Measurements from ENCODE around the gene RASGRP1. TPM values are rescaled to one million over a fixed set of nuclear protein-coding genes. Genes with fewer than 3 reads are reported as not detected.
A peak's percentile ranks its signal among the peaks of the same experiment; 100 is the strongest.

RASGRP1 gene
- total and polyA plus RNA-seq, 2 donors (not counting 1 experiment from before 2014, with no cell fraction given) = 17.7 to 24.7 TPM

- Mint-ChIP-seq H3K9me3 (ENCODE audit: insufficient read depth) (no peaks in the 10 kb centered on the region), H3K4me3 (no peak overlapping the region), H3K27me3 (peaks cover 39% of the 10 kb centered on the region), H3K4me1 (peaks cover 2% of the 10 kb centered on the region), H3K27ac (no peak overlapping the region)
- no peaks in the 10 kb centered on the region for H3K36me3 ChIP-seq (replicated peaks in 1 of 2; ENCODE audit: control extremely low read depth in 1 of 2, control insufficient read depth in 1 of 2, extremely low read depth in 1 of 2, insufficient read depth in 2 of 2, low read length in 1 of 2)
- H3K4me1 ChIP-seq (ENCODE audit: control insufficient read depth in 2 of 2, insufficient read depth in 2 of 2, low read length in 2 of 2) = peaks cover 0 to 5% of the 10 kb centered on the region in 2 donors
- ATAC-seq (ENCODE audit: low read depth) (peak; percentile 95), DNase-seq (peak; percentile 76)
- H3K9ac ChIP-seq (ENCODE audit: low read length) = no peak overlapping the region
- H3K4me2 ChIP-seq (replicated peaks; ENCODE audit: low read depth, low read length, poor library complexity, severe bottlenecking) = no peak overlapping the region
- intact Hi-C loops (cut with micrococcal nuclease) = loop anchor here (1.0 kb wide), 2 partner anchors 250 to 259 kb away; no protein-coding TSS in a partner anchor
- peak overlapping the region; percentile 27 for H2AFZ ChIP-seq (ENCODE audit: insufficient read depth, low read depth, low read length, poor library complexity, severe bottlenecking)
- ChIA-PET POLR2A (no interaction called here), CTCF (interaction anchor here (0.6 to 5.5 kb wide), 44 partner anchors 8 to 1317 kb away, joined by 3 to 222 read pairs (median 4); partner anchors contain the start of genes FAM98B and RASGRP1)
- H3K27me3 ChIP-seq (replicated peaks in 1 of 4; ENCODE audit: control extremely low read depth in 1 of 4, control insufficient read depth in 3 of 4, insufficient read depth in 4 of 4, low read length in 3 of 4) = peaks cover 0 to 2% (median 0%) of the 10 kb centered on the region in 4 experiments
- no peak overlapping the region for H3K4me3 ChIP-seq (ENCODE audit: control extremely low read depth in 1 of 5, extremely low read depth in 1 of 5, insufficient read depth in 1 of 5, low read depth in 2 of 5, low read length in 4 of 5)
- H3K79me2 ChIP-seq (ENCODE audit: control insufficient read depth, insufficient read depth, low read length) = no peaks in the 10 kb centered on the region
- no peak overlapping the region for H3K27ac ChIP-seq (ENCODE audit: low read length in 2 of 2)
- H4K20me1 ChIP-seq (ENCODE audit: control insufficient read depth, insufficient read depth, low read length, poor library complexity, severe bottlenecking) = no peaks in the 10 kb centered on the region
- whole genome bisulfite sequencing (ENCODE audit: insufficient coverage) = 23% methylated on average over 8 of the region's 9 CpGs
- no peak for TF ChIP-seq EZH2 (IDR thresholded peaks at IDR 0.05; ENCODE audit: borderline replicate concordance, insufficient read depth, low read depth, low read length, poor library complexity, severe bottlenecking)
- TF ChIP-seq CTCF (IDR thresholded peaks at IDR 0.05) = peak; percentile 97
- H3K9me3 ChIP-seq (ENCODE audit: control extremely low read depth in 1 of 3, control insufficient read depth in 2 of 3, insufficient read depth in 1 of 3, low read length in 2 of 3) = peaks cover 0 to 2% (median 0%) of the 10 kb centered on the region in 3 donors
Measured at GRCh38 chr15:38440353-38441129, 124.1 kb downstream of the RASGRP1 start.

Other genes with a start within 250 kb of the RASGRP1 start
- 16.6 and 21.5 TPM in 2 replicates for gene FAM98B, start 110.7 kb downstream of the RASGRP1 start, total RNA-seq
- 1.3 and 1.4 TPM in 2 replicates for gene FAM98B, start 110.7 kb downstream of the RASGRP1 start, polyA plus RNA-seq

Measured in B cell (primary cell).